PC-9 (cell line): Measurements from ENCODE around the gene TAS1R2. TPM values are rescaled to one million over a fixed set of nuclear protein-coding genes. Genes with fewer than 3 reads are reported as not detected.
"Not testable (repeated sequence)": the region's sequence is repeated elsewhere in the genome, so short reads cannot be mapped to it uniquely, and the experiment has no call there.

Experiments
- BruUV-seq: library from RNA; stranded (reverse); fragments of 400-500 nt; replicated peaks from 2 replicates; lab custom pipeline; 2021; lab: Mats Ljungman, UMichigan
- CTCF ChIA-PET: fragments of 300-600 bp; sonication (Branson Sonifier 250); formaldehyde crosslinking; loops from one replicate; lab custom pipeline; 2022; ENCODE audit warnings: antibody characterized with exemption; lab: Charles Lee
- POLR2A ChIA-PET: fragments of 300-600 bp; sonication (Branson Sonifier 250); formaldehyde crosslinking; loops from one replicate; lab custom pipeline; 2022; ENCODE audit warnings: antibody characterized with exemption; ENCODE audit not compliant: unreplicated experiment; lab: Charles Lee
- DNase-seq, 2 experiments: peaks; one replicate each; pipeline versions ENCODE4 v3.0.0 to v3.0.0-alpha.2; 2015 to 2022; ENCODE audit warnings: mixed read lengths in 1 of 2
- H2AFZ ChIP-seq: fragments of 200-600 bp; sonication (generic); 2 replicates; pipeline ENCODE4 v1.8.1; 2017; ENCODE audit warnings: antibody characterized with exemption
- H3F3A ChIP-seq: fragments of 200-600 bp; sonication (generic); 2 replicates; pipeline ENCODE4 v1.8.1; 2017; ENCODE audit warnings: antibody characterized with exemption, mild to moderate bottlenecking, low read depth; ENCODE audit not compliant: insufficient read depth
- H3K27ac ChIP-seq: fragments of 200-600 bp; sonication (generic); 2 replicates; pipeline ENCODE4 v1.6.1; 2016; ENCODE audit warnings: mixed run types
- H3K27me3 ChIP-seq: fragments of 200-600 bp; sonication (generic); 2 replicates; pipeline ENCODE4 v1.6.1; 2016; ENCODE audit warnings: low read depth, mixed run types; ENCODE audit not compliant: insufficient read depth
- H3K36me3 ChIP-seq: fragments of 200-600 bp; sonication (generic); 2 replicates; pipeline ENCODE4 v1.6.1; 2016; ENCODE audit warnings: low read depth, mixed run types
- H3K4me1 ChIP-seq: fragments of 200-600 bp; sonication (generic); replicated peaks from 2 replicates; pipeline ENCODE4 v1.6.1; 2016; ENCODE audit warnings: mixed run types; ENCODE audit not compliant: insufficient read depth
- H3K4me2 ChIP-seq: fragments of 200-600 bp; sonication (generic); 2 replicates; pipeline ENCODE4 v1.6.1; 2017; ENCODE audit warnings: mixed run types
- H3K4me3 ChIP-seq: fragments of 200-600 bp; sonication (generic); 2 replicates; pipeline ENCODE4 v1.6.1; 2016; ENCODE audit warnings: mixed run types
- H3K79me2 ChIP-seq: fragments of 200-600 bp; sonication (generic); 2 replicates; pipeline ENCODE4 v1.6.1; 2017; ENCODE audit warnings: low read depth, mixed run types
- H3K9me2 ChIP-seq: fragments of 200-600 bp; sonication (generic); 2 replicates; pipeline ENCODE4 v1.8.1; 2017; ENCODE audit warnings: mild to moderate bottlenecking; ENCODE audit not compliant: insufficient read depth
- H3K9me3 ChIP-seq: fragments of 200-600 bp; sonication (generic); 2 replicates; pipeline ENCODE4 v1.8.1; 2016; ENCODE audit warnings: low read depth; ENCODE audit not compliant: insufficient read depth
- H4K20me1 ChIP-seq: fragments of 200-600 bp; sonication (generic); 2 replicates; pipeline ENCODE4 v1.8.1; 2017; ENCODE audit not compliant: insufficient read depth
- CTCF ChIP-seq: fragments of 200-600 bp; sonication (generic); conservative IDR thresholded peaks from 2 replicates; pipeline ENCODE4 v1.6.1; 2017; ENCODE audit warnings: mixed run types, antibody characterized with exemption, mild to moderate bottlenecking, moderate library complexity
- EZH2 ChIP-seq: fragments of 200-600 bp; sonication (generic); IDR thresholded peaks from 2 replicates; pipeline ENCODE4 v1.8.0; 2017; ENCODE audit warnings: antibody characterized with exemption, low read depth
- intact Hi-C: fragments of 100-400 bp; cut with micrococcal nuclease; formaldehyde crosslinking; loops from one replicate; pipeline ENCODE4 v1.10.0; 2022; ENCODE audit not compliant: unreplicated experiment
- total RNA-seq: library from RNA; stranded (reverse); gene quantifications from 2 replicates; pipeline ENCODE4 v1.2.3, GENCODE V29; 2021

The TAS1R2 gene
- total RNA-seq, 1 experiment from 2014 or later = not detected

GRCh38 chr1:18895317-18895716 is 35.9 kb upstream of the TAS1R2 start:
- Histone ChIP-seq H2AFZ (no peak overlapping the region), H3F3A (no peaks in the 10 kb centered on the region), H4K20me1 (no peaks in the 10 kb centered on the region), H3K4me3 (no peak overlapping the region), H3K36me3 (no peaks in the 10 kb centered on the region), H3K4me2 (no peak overlapping the region), H3K79me2 (no peaks in the 10 kb centered on the region), H3K4me1 (no peaks in the 10 kb centered on the region), H3K27me3 (no peaks in the 10 kb centered on the region), H3K27ac (no peak overlapping the region), H3K9me2 (no peaks in the 10 kb centered on the region), H3K9me3 (no peaks in the 10 kb centered on the region)
- TF ChIP-seq EZH2 (no peak), CTCF (no peak)
- DNase-seq = no peak
- no TSS peak for BruUV-seq
- POLR2A ChIA-PET = no interaction called here
- intact Hi-C loops = no loop called here
- CTCF ChIA-PET = no interaction called here

DNA sequence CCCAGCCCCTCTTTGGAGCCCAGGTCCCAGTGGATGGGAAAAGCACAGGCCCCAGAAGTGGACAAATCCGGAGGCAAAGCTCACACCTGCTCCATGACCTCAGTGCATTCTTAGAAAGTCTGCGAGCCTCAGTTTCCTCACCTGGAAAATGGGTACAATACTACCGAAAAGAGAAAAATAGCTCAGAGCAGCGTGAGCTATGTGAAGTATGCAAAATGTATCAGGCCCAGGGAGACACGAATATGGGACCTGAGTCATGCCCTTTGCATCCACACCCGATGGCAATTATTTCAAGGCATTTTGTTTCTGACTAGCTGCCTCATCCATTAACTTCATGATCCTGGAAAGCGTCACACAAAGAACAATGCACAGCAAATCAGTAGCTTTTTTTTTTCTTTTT is 33.7 kb upstream of the TAS1R2 start:
- Histone ChIP-seq H3K79me2 (no peaks in the 10 kb centered on the region), H3K27ac (no peak overlapping the region), H4K20me1 (no peaks in the 10 kb centered on the region), H3K9me3 (no peaks in the 10 kb centered on the region), H3K4me1 (no peaks in the 10 kb centered on the region), H3K27me3 (no peaks in the 10 kb centered on the region), H3F3A (no peaks in the 10 kb centered on the region), H3K4me2 (no peak overlapping the region), H3K36me3 (no peaks in the 10 kb centered on the region), H3K4me3 (no peak overlapping the region), H2AFZ (no peak overlapping the region), H3K9me2 (no peaks in the 10 kb centered on the region)
- intact Hi-C loops = no loop called here
- no TSS peak for BruUV-seq
- ChIA-PET CTCF (interaction anchor here (0.6 kb wide), 1 partner anchor 1281 kb away, joined by 3 read pairs; no protein-coding TSS in a partner anchor), POLR2A (no interaction called here)
- DNase-seq = no peak
- no peak for TF ChIP-seq EZH2
- no peak for TF ChIP-seq CTCF

DNA sequence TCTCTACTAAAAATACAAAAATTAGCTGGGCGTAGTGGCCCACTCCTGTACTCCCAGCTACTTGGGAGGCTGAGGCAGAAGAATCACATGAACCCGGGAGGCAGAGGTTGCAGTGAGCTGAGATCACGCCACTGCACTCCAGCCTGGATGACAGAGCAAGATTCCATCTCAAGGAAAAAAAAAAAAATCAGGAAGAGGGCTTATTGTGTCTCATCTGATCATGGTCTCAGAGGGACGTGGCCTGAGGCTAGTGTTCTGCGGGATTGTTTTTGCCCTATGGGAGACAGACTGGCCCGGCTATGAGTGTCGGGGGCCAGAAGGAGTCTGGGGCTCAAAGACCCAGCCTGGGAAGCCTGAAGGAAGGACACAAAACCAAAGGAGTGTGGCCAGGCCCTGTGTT is 32.4 kb upstream of the TAS1R2 start:
- H3F3A ChIP-seq, BruUV-seq, intact Hi-C loops, POLR2A ChIA-PET, H3K4me2 ChIP-seq, CTCF ChIA-PET, H3K27ac ChIP-seq, H3K4me1 ChIP-seq, H3K4me3 ChIP-seq, DNase-seq, H4K20me1 ChIP-seq, H3K27me3 ChIP-seq, H3K9me3 ChIP-seq, H3K36me3 ChIP-seq, H3K79me2 ChIP-seq, H2AFZ ChIP-seq, H3K9me2 ChIP-seq: not testable (repeated sequence)

DNA sequence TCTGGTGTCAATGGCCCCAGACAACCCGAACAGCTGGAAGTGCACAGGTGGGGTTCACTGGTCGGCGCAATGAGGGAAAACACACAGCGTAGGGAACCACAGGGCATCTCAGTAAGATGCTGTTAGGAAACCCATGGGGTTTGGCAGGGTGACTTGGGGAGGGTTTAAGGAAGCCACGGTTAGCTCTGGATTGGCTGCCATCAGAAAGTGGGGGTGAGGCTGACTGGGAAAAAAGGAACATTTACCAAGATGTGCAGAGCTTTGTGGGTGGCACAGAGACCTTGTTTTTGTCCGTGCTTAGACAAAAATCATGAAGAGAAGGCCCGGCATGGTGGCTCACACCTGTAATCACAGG is 31.9 kb upstream of the TAS1R2 start:
- no peak overlapping the region for H3K4me3 ChIP-seq
- H3K4me2 ChIP-seq = no peak overlapping the region
- no peaks in the 10 kb centered on the region for H3K36me3 ChIP-seq
- H3K27ac ChIP-seq = no peak overlapping the region
- no peak overlapping the region for H2AFZ ChIP-seq
- no TSS peak for BruUV-seq
- no peaks in the 10 kb centered on the region for H3K27me3 ChIP-seq
- no peaks in the 10 kb centered on the region for H3K9me2 ChIP-seq
- intact Hi-C loops = no loop called here
- no peaks in the 10 kb centered on the region for H4K20me1 ChIP-seq
- no peaks in the 10 kb centered on the region for H3K4me1 ChIP-seq
- no peaks in the 10 kb centered on the region for H3F3A ChIP-seq
- CTCF ChIA-PET = no interaction called here
- no peaks in the 10 kb centered on the region for H3K9me3 ChIP-seq
- no peaks in the 10 kb centered on the region for H3K79me2 ChIP-seq
- DNase-seq = no peak
- POLR2A ChIA-PET = no interaction called here
- no peak for TF ChIP-seq CTCF
